Measurements from ENCODE around the gene LPIN2. TPM values are rescaled to one million over a fixed set of nuclear protein-coding genes. Genes with fewer than 3 reads are reported as not detected.

The LPIN2 gene, protein sequence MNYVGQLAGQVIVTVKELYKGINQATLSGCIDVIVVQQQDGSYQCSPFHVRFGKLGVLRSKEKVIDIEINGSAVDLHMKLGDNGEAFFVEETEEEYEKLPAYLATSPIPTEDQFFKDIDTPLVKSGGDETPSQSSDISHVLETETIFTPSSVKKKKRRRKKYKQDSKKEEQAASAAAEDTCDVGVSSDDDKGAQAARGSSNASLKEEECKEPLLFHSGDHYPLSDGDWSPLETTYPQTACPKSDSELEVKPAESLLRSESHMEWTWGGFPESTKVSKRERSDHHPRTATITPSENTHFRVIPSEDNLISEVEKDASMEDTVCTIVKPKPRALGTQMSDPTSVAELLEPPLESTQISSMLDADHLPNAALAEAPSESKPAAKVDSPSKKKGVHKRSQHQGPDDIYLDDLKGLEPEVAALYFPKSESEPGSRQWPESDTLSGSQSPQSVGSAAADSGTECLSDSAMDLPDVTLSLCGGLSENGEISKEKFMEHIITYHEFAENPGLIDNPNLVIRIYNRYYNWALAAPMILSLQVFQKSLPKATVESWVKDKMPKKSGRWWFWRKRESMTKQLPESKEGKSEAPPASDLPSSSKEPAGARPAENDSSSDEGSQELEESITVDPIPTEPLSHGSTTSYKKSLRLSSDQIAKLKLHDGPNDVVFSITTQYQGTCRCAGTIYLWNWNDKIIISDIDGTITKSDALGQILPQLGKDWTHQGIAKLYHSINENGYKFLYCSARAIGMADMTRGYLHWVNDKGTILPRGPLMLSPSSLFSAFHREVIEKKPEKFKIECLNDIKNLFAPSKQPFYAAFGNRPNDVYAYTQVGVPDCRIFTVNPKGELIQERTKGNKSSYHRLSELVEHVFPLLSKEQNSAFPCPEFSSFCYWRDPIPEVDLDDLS
- total RNA-seq: 10 to 100 TPM; 17.6 to 34.3 (median 25.6) TPM

DNA sequence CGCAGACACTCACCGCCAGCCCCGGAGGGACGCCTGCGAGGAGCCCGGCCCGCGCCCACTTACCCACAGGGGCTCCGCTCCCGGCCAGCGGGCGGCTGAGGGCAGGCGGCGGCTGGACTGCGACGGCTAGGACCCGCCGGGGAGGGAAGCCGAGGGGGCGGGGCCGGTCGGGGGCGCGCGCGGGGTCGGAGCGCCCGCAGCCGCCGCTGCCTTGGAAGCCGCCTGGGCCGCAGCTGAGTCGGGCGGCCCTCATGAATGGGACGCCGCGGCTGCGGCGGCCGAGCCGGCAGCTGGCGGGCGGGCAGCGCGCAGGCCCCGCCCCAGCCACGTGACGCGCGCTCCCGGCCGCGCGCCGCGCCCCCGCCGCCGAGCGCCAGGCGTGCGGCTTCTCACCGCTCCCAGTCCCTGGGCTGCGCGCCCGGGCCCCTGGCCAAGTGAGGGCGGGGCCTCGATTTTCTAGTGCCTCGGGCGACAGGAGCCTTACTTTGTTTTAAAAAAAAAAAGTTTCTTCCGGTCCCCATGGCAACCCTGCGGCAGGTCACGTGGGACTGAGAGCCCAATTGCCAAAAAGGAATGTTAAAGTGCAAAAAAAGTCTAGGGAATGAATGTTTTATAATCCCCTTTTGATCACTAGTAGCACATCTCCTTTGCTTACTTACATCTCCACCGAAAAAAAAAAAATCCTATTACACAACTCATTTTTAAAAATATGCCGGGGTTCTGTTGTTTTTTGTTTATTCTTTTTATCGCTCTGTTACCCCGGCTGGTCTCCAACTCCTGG lies at the start of gene LPIN2:
TSS of gene LPIN2 (minus strand) at position 121 of the 781 bp plus-strand sequence. CDS start 52,304 bp downstream, outside the sequence.
- Histone ChIP-seq H3K36me3 (peaks cover 0 to 8% of the 10 kb centered on the region in 2 donors), H3K4me3 (peak within 1 kb of the TSS; percentile 97 to 99), H3K27me3 (no peaks in the 10 kb centered on the region), H3K9me3 (no peaks in the 10 kb centered on the region), H3K4me1 (peaks cover 5 to 73% (median 10%) of the 10 kb centered on the region in 3 donors), H3K27ac (peak within 1 kb of the TSS; percentile 90 to 99 (median 98))
- TF ChIP-seq EP300 (IDR thresholded peaks at IDR 0.05) (no peak), POLR2A (IDR thresholded peaks at IDR 0.05) (peak; percentile 72 to 75), POLR2AphosphoS5 (IDR thresholded peaks at IDR 0.05) (peak; percentile 74)
- TF ChIP-seq, protein P1, sequence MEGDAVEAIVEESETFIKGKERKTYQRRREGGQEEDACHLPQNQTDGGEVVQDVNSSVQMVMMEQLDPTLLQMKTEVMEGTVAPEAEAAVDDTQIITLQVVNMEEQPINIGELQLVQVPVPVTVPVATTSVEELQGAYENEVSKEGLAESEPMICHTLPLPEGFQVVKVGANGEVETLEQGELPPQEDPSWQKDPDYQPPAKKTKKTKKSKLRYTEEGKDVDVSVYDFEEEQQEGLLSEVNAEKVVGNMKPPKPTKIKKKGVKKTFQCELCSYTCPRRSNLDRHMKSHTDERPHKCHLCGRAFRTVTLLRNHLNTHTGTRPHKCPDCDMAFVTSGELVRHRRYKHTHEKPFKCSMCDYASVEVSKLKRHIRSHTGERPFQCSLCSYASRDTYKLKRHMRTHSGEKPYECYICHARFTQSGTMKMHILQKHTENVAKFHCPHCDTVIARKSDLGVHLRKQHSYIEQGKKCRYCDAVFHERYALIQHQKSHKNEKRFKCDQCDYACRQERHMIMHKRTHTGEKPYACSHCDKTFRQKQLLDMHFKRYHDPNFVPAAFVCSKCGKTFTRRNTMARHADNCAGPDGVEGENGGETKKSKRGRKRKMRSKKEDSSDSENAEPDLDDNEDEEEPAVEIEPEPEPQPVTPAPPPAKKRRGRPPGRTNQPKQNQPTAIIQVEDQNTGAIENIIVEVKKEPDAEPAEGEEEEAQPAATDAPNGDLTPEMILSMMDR (IDR thresholded peaks at IDR 0.05): no peak
- peak; percentile 94 for ATAC-seq
- 0 to 9% methylated on average over 4 to 6 of the region's 78 CpGs for WGBS, 2 donors (ENCODE audit: low coverage in 1 of 2)

DNA sequence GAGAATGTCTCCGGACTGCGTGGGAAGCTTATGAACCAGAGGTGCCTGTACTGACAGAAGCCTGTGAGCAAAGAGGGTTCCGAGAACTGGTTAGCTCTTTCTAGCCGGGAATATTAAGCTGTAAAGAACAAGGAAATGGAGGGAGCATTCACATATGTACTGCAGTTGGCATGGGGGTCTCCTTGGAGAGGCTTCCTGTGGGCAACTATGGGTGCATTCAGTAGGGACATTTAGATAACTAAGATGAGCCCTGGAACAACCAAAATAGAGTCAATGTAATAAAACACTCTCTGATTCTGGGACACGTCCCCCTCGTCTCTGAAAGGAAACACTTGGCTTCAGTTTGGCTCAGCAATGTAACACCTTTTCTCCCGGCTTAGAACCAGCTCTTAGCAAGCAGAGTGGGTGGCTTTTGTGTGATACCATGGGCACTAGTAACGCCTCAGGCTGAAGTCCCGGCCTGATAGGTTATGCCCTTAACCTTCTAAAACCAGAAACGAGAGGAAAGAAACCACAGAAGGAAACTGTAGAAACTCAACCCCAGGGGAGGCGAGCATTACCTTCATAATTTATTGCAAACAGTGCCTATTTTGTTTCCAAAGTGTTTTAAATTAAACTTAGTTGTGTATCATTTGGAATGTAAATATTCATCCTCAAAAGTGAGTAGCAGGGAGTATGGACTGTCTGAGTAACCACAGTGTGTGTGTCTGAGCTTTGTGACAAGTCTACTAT lies 48.8 kb upstream of the LPIN2 start:
- 58 to 66% methylated on average over 5 to 9 of the region's 11 CpGs for WGBS, 2 donors (ENCODE audit: low coverage in 1 of 2)
- Histone ChIP-seq H3K4me1 (peaks cover 0 to 16% (median 6%) of the 10 kb centered on the region in 3 donors), H3K27ac (peak overlapping the region in 3 of 4 donors; percentile 3 to 18 (median 17)), H3K36me3 (peaks cover 0 to 16% of the 10 kb centered on the region in 2 donors), H3K27me3 (no peaks in the 10 kb centered on the region), H3K9me3 (no peaks in the 10 kb centered on the region), H3K4me3 (no peak overlapping the region)
- TF ChIP-seq POLR2A (IDR thresholded peaks at IDR 0.05): no peak
- no peak for TF ChIP-seq EP300 (IDR thresholded peaks at IDR 0.05)
- TF ChIP-seq POLR2AphosphoS5 (IDR thresholded peaks at IDR 0.05): no peak
- TF ChIP-seq, protein P1 (IDR thresholded peaks at IDR 0.05): no peak
- no peak for ATAC-seq

DNA sequence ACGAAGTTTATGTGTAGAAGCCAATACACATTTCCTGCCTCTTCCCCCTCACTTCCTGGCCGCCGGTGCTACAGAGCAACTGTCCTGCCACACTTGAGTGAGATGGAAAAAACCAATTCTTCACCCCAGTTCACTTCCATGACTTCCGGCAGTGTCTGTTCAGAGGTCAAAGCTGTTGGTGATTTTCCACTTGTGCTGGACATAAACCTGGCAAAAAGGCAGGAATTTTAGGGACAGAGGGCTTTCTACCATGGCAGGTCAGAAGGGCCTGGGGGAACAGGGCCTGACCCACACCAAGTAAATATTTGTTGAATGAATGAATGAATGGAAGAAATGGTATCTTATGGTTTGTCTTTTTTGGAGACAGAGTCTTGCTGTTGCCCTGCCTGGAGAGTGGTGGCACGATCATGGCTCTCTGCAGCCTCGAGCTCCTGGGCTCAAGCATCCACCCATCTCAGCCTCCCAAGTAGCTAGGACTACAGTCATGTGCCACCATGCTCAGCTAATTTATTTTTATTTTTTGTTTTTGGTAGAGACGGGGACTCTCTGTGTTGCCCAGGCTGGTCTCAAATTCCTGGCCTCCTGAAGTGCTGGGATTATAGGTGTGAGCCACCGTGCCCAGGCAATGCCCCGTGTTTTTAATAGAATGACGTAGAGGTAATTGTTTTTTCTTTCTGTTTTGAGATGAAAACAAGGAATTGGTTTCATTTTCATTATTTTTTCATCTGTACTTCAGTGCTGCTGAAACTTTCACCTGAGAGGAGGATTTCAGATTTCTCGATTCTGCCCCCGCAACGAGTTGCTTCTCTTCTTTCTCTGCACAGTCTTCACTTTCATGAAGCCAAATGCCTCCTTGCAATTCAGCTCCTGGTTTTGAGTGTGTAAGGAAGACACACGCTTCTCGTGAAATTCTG lies 48.0 kb upstream of the LPIN2 start:
- peak overlapping the region in 3 of 4 donors; percentile 17 to 46 (median 22) for H3K27ac ChIP-seq
- WGBS, 2 donors (ENCODE audit: low coverage in 1 of 2): 77 to 83% methylated on average over 7 to 13 of the region's 15 CpGs
- peaks cover 0 to 16% (median 6%) of the 10 kb centered on the region in 3 donors for H3K4me1 ChIP-seq
- ATAC-seq: peak; percentile 43
- H3K27me3 ChIP-seq: no peaks in the 10 kb centered on the region
- TF ChIP-seq POLR2A (IDR thresholded peaks at IDR 0.05) (no peak), EP300 (IDR thresholded peaks at IDR 0.05) (no peak), POLR2AphosphoS5 (IDR thresholded peaks at IDR 0.05) (no peak)
- TF ChIP-seq, protein P1 (IDR thresholded peaks at IDR 0.05): no peak
- H3K36me3 ChIP-seq: peaks cover 0 to 8% of the 10 kb centered on the region in 2 donors
- no peaks in the 10 kb centered on the region for H3K9me3 ChIP-seq
- no peak overlapping the region for H3K4me3 ChIP-seq

Measured in gastroesophageal sphincter (tissue), 4 donors.